ENCODE results near the gene PIP4K2C. TPM values are rescaled to one million over a fixed set of nuclear protein-coding genes. Genes with fewer than 3 reads are reported as not detected.

The PIP4K2C gene
- 18.6 TPM for polyA plus RNA-seq (2013, experiment 1 of 2)
- 18.6 TPM for polyA plus RNA-seq (2013, experiment 2 of 2)

DNA sequence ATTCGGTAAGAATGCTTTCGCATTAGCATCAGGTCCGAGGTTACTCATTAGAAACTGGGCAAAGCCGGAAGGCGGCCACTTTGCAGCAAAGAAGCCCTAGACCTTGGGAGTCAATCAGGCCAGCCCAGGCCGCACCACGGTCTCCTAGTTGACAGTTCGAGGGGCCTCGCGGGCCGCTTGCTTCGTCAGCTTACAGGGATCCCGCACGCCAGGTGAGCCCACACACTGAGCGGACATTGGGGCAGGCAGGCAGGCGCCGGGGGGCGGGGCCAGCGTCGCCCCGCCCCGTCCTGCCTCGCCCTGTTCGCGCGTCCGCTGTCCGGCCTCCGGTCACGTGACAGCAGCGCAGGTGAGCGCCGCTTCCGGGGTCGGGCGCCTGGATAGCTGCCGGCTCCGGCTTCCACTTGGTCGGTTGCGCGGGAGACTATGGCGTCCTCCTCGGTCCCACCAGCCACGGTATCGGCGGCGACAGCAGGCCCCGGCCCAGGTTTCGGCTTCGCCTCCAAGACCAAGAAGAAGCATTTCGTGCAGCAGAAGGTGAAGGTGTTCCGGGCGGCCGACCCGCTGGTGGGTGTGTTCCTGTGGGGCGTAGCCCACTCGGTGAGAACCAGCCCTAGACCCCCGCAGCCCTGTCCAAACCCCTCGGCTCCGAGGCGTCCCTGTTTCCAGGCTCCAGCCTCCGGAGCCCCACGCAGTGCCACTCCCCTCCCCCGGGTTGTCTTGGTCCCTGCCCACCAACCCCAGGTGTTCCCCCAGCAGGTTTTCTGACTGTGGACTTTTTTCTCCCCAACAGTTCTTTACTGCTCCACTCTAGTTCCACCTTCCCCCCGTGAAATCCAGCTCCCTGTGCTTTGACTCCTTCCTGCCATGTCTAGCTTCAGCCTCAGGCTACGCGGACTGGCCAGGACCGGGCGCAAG lies at the start of gene PIP4K2C:
Gene PIP4K2C (plus strand): TSS at position 329 of the 918 bp plus-strand sequence. CDS start 98 bp downstream, at position 427.
- Histone ChIP-seq H3K18ac (ENCODE audit: low read length) (peak within 1 kb of the TSS; percentile 29), H4K5ac (ENCODE audit: low read length) (no peak within 1 kb of the TSS), H3K27ac (ENCODE audit: low read depth, low read length) (peak within 1 kb of the TSS; percentile 21), H3K23ac (ENCODE audit: low read length) (peak within 1 kb of the TSS; percentile 15), H3K9ac (ENCODE audit: low read length) (peak within 1 kb of the TSS; percentile 87), H2AK5ac (ENCODE audit: low read length) (no peak within 1 kb of the TSS), H3K4me2 (ENCODE audit: low read length) (peak within 1 kb of the TSS; percentile 94), H2BK15ac (replicated peaks; ENCODE audit: low read depth) (no peak within 1 kb of the TSS), H2BK120ac (ENCODE audit: low read depth, low read length) (no peak within 1 kb of the TSS), H4K8ac (ENCODE audit: low read depth, low read length) (no peak within 1 kb of the TSS), H3K4me3 (ENCODE audit: low read length) (peak within 1 kb of the TSS; percentile 90), H3K4ac (ENCODE audit: low read depth, low read length) (no peak within 1 kb of the TSS), H3K56ac (ENCODE audit: low read length) (peak within 1 kb of the TSS; percentile 87), H3K36me3 (ENCODE audit: control insufficient read depth, insufficient read depth, low read length) (no peaks in the 10 kb centered on the region), H3K79me2 (ENCODE audit: control insufficient read depth, insufficient read depth, low read length) (peaks cover 12% of the 10 kb centered on the region), H3K4me1 (ENCODE audit: control insufficient read depth, low read depth, low read length) (peaks cover 10% of the 10 kb centered on the region), H3K79me1 (ENCODE audit: low read length) (peaks cover 16% of the 10 kb centered on the region), H2BK5ac (ENCODE audit: low read length) (no peak within 1 kb of the TSS), H3K27me3 (ENCODE audit: insufficient read depth, low read length, poor library complexity) (no peaks in the 10 kb centered on the region)
- WGBS (ENCODE audit: extremely low coverage, insufficient coverage, low lambda C conversion rate), result no CpG with 5 or more reads among the region's 69 CpGs
- DNase-seq, result peak; percentile 92

DNA sequence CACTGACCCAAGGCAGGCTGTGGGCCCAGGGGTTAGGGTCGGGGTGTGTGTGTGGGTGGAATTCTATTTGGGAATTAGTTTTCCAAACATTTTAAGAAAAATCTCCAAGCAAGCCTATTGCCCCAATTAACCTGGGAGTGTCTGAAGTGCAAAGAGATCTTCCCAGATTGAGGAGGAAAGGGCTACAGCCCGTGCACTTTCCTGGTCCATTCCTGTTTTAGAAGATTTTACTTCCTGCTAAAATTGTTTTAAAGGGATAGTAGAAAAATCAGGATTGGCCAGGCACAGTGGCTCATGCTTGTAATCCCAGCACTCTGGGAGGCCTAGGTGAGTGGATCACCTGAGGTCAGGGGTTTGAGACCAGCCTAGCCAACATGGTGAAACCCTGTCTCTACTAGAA lies 49.3 kb upstream of the PIP4K2C start:
- no peak overlapping the region for H3K4ac ChIP-seq (ENCODE audit: low read depth, low read length)
- no peak overlapping the region for H3K18ac ChIP-seq (ENCODE audit: low read length)
- H3K27me3 ChIP-seq (ENCODE audit: insufficient read depth, low read length, poor library complexity), result no peaks in the 10 kb centered on the region
- peaks cover 8% of the 10 kb centered on the region for H3K4me1 ChIP-seq (ENCODE audit: control insufficient read depth, low read depth, low read length)
- peaks cover 12% of the 10 kb centered on the region for H3K79me2 ChIP-seq (ENCODE audit: control insufficient read depth, insufficient read depth, low read length)
- no peak overlapping the region for H4K8ac ChIP-seq (ENCODE audit: low read depth, low read length)
- no peak overlapping the region for H3K4me3 ChIP-seq (ENCODE audit: low read length)
- H3K36me3 ChIP-seq (ENCODE audit: control insufficient read depth, insufficient read depth, low read length), result peaks cover 8% of the 10 kb centered on the region
- H3K79me1 ChIP-seq (ENCODE audit: low read length), result peaks cover 15% of the 10 kb centered on the region
- no peak overlapping the region for H3K9ac ChIP-seq (ENCODE audit: low read length)
- no peak overlapping the region for H4K5ac ChIP-seq (ENCODE audit: low read length)
- no peak overlapping the region for H3K23ac ChIP-seq (ENCODE audit: low read length)
- H2AK5ac ChIP-seq (ENCODE audit: low read length), result no peak overlapping the region
- no peak overlapping the region for H3K27ac ChIP-seq (ENCODE audit: low read depth, low read length)
- no peak overlapping the region for H3K4me2 ChIP-seq (ENCODE audit: low read length)
- no peak overlapping the region for H2BK15ac ChIP-seq (replicated peaks; ENCODE audit: low read depth)
- H3K56ac ChIP-seq (ENCODE audit: low read length), result no peak overlapping the region
- WGBS (ENCODE audit: extremely low coverage, insufficient coverage, low lambda C conversion rate), result no CpG with 5 or more reads among the region's 2 CpGs
- DNase-seq, result no peak
- H2BK120ac ChIP-seq (ENCODE audit: low read depth, low read length), result no peak overlapping the region
- H2BK5ac ChIP-seq (ENCODE audit: low read length), result no peak overlapping the region

DNA sequence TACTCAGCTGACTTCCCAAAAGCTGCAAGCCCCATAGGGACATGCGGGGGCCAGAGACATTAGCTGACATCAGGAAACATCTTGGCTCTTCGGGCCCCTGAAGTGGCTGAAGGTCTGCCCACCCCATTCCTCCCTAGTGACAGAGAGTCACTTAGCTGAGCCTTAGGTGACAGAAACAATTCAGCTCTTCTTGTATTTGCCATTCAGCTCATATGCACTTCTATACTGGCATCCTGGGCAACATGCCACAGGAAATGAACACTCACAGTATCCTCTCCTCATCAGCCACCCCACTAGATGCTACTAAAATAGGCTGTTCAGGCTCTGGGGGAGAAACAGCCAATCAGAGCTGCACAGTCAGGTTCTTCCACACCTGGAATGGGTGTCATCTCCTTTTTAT lies 47.4 kb upstream of the PIP4K2C start:
- Histone ChIP-seq H3K79me2 (ENCODE audit: control insufficient read depth, insufficient read depth, low read length) (peaks cover 12% of the 10 kb centered on the region), H4K8ac (ENCODE audit: low read depth, low read length) (no peak overlapping the region), H3K4me1 (ENCODE audit: control insufficient read depth, low read depth, low read length) (peaks cover 8% of the 10 kb centered on the region), H3K27ac (ENCODE audit: low read depth, low read length) (no peak overlapping the region), H3K9ac (ENCODE audit: low read length) (no peak overlapping the region), H3K18ac (ENCODE audit: low read length) (no peak overlapping the region), H3K36me3 (ENCODE audit: control insufficient read depth, insufficient read depth, low read length) (peaks cover 4% of the 10 kb centered on the region), H2AK5ac (ENCODE audit: low read length) (no peak overlapping the region), H4K5ac (ENCODE audit: low read length) (no peak overlapping the region), H3K23ac (ENCODE audit: low read length) (no peak overlapping the region), H3K56ac (ENCODE audit: low read length) (no peak overlapping the region), H2BK5ac (ENCODE audit: low read length) (no peak overlapping the region), H2BK120ac (ENCODE audit: low read depth, low read length) (no peak overlapping the region), H3K4me2 (ENCODE audit: low read length) (no peak overlapping the region), H2BK15ac (replicated peaks; ENCODE audit: low read depth) (no peak overlapping the region), H3K27me3 (ENCODE audit: insufficient read depth, low read length, poor library complexity) (no peaks in the 10 kb centered on the region), H3K4me3 (ENCODE audit: low read length) (no peak overlapping the region), H3K4ac (ENCODE audit: low read depth, low read length) (no peak overlapping the region), H3K79me1 (ENCODE audit: low read length) (peaks cover 15% of the 10 kb centered on the region)
- DNase-seq, result no peak
- no CpG with 5 or more reads among the region's 2 CpGs for WGBS (ENCODE audit: extremely low coverage, insufficient coverage, low lambda C conversion rate)

GRCh38 chr12:57545809-57546437 lies 45.1 kb upstream of the PIP4K2C start:
- no CpG with 5 or more reads among the region's 15 CpGs for WGBS (ENCODE audit: extremely low coverage, insufficient coverage, low lambda C conversion rate)
- peaks cover 2% of the 10 kb centered on the region for H3K36me3 ChIP-seq (ENCODE audit: control insufficient read depth, insufficient read depth, low read length)
- H3K79me2 ChIP-seq (ENCODE audit: control insufficient read depth, insufficient read depth, low read length), result peaks cover 12% of the 10 kb centered on the region
- peak overlapping the region; percentile 100 for H3K23ac ChIP-seq (ENCODE audit: low read length)
- peak overlapping the region; percentile 91 for H3K56ac ChIP-seq (ENCODE audit: low read length)
- no peak overlapping the region for H3K18ac ChIP-seq (ENCODE audit: low read length)
- no peak overlapping the region for H2BK15ac ChIP-seq (replicated peaks; ENCODE audit: low read depth)
- H2AK5ac ChIP-seq (ENCODE audit: low read length), result peak overlapping the region; percentile 81
- no peak overlapping the region for H2BK120ac ChIP-seq (ENCODE audit: low read depth, low read length)
- peak; percentile 67 for DNase-seq
- H3K79me1 ChIP-seq (ENCODE audit: low read length), result peaks cover 15% of the 10 kb centered on the region
- H3K9ac ChIP-seq (ENCODE audit: low read length), result peak overlapping the region; percentile 91
- H4K5ac ChIP-seq (ENCODE audit: low read length), result no peak overlapping the region
- H3K4ac ChIP-seq (ENCODE audit: low read depth, low read length), result no peak overlapping the region
- no peak overlapping the region for H4K8ac ChIP-seq (ENCODE audit: low read depth, low read length)
- H2BK5ac ChIP-seq (ENCODE audit: low read length), result no peak overlapping the region
- H3K27me3 ChIP-seq (ENCODE audit: insufficient read depth, low read length, poor library complexity), result peaks cover 2% of the 10 kb centered on the region
- peak overlapping the region; percentile 96 for H3K4me2 ChIP-seq (ENCODE audit: low read length)
- H3K4me1 ChIP-seq (ENCODE audit: control insufficient read depth, low read depth, low read length), result peaks cover 8% of the 10 kb centered on the region
- no peak overlapping the region for H3K27ac ChIP-seq (ENCODE audit: low read depth, low read length)
- peak overlapping the region; percentile 80 for H3K4me3 ChIP-seq (ENCODE audit: low read length)

DNA sequence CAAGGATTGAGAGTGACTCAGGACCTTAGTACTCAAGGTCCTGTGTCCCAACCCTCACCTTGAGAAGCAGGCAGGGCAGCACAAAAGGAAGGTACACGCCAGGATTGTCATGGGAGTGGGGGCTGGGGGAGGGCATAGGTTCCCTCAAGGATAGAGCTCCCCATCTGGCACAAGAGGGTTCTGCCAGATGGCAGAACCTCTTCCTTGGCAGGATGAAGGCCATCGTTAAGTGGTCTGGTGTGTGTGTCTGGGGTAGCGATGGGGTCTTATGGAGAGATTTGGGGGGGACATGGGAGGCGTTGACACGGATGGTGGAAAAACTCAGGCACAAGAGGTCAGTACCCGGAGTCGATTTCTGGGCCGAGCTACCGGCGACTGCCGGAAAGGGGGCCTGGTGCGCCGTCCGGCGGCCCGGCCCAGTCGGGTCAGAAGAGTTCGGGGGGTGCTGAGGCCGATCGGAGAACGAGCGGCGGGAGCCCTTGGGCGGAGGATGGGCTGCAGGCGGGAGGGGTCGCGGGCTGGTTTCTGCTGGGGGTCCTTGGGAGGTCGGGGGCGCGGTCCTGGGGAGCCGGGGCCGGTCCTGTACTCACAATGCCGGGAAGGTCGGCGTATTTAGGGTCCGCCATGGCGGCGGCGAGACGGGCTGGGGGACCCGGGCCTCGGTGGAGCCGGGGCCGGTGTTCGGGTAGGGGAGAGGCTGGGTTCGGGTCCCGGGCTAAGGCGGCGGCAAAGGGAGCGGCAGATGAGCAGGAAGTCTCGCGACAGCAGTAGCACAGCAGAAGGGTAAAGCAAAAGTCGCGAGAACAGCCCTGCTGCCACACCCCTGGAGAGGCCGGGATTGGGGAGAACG lies 44.3 kb upstream of the PIP4K2C start, which contains the start of gene DCTN2:
Gene DCTN2 (minus strand): TSS at position 755 of the 850 bp plus-strand sequence. CDS start 129 bp downstream, at position 626.
- peak within 1 kb of the TSS; percentile 80 for H3K4me3 ChIP-seq (ENCODE audit: low read length)
- H3K56ac ChIP-seq (ENCODE audit: low read length), result peak within 1 kb of the TSS; percentile 91
- H3K23ac ChIP-seq (ENCODE audit: low read length), result peak within 1 kb of the TSS; percentile 100
- H2AK5ac ChIP-seq (ENCODE audit: low read length), result peak within 1 kb of the TSS; percentile 81
- WGBS (ENCODE audit: extremely low coverage, insufficient coverage, low lambda C conversion rate), result no CpG with 5 or more reads among the region's 56 CpGs
- peaks cover 12% of the 10 kb centered on the region for H3K79me2 ChIP-seq (ENCODE audit: control insufficient read depth, insufficient read depth, low read length)
- peaks cover 2% of the 10 kb centered on the region for H3K27me3 ChIP-seq (ENCODE audit: insufficient read depth, low read length, poor library complexity)
- peaks cover 15% of the 10 kb centered on the region for H3K79me1 ChIP-seq (ENCODE audit: low read length)
- H4K8ac ChIP-seq (ENCODE audit: low read depth, low read length), result no peak within 1 kb of the TSS
- no peak within 1 kb of the TSS for H2BK5ac ChIP-seq (ENCODE audit: low read length)
- H3K4ac ChIP-seq (ENCODE audit: low read depth, low read length), result peak within 1 kb of the TSS; percentile 85
- H3K27ac ChIP-seq (ENCODE audit: low read depth, low read length), result no peak within 1 kb of the TSS
- no peak within 1 kb of the TSS for H4K5ac ChIP-seq (ENCODE audit: low read length)
- peak within 1 kb of the TSS; percentile 22 for H3K18ac ChIP-seq (ENCODE audit: low read length)
- peak within 1 kb of the TSS; percentile 91 for H3K9ac ChIP-seq (ENCODE audit: low read length)
- no peak within 1 kb of the TSS for H2BK120ac ChIP-seq (ENCODE audit: low read depth, low read length)
- H2BK15ac ChIP-seq (replicated peaks; ENCODE audit: low read depth), result no peak within 1 kb of the TSS
- H3K4me1 ChIP-seq (ENCODE audit: control insufficient read depth, low read depth, low read length), result peaks cover 8% of the 10 kb centered on the region
- no peaks in the 10 kb centered on the region for H3K36me3 ChIP-seq (ENCODE audit: control insufficient read depth, insufficient read depth, low read length)
- H3K4me2 ChIP-seq (ENCODE audit: low read length), result peak within 1 kb of the TSS; percentile 96
- DNase-seq, result peak; percentile 99

Data from mesendoderm (in vitro differentiated cells).